Stimulated activated CD4-positive, alpha-beta T cell treated with anti-CD3 and anti-CD28 coated beads, TNF-alpha, amount 100 ng/mL, for 4 hours (primary cell): ENCODE measurements around the gene CEBPE.
"Not testable (repeated sequence)": the region's sequence is repeated elsewhere in the genome, so short reads cannot be mapped to it uniquely, and the experiment has no call there.

Experiments
- DNase-seq, 3 experiments: peaks; one replicate each; pipeline ENCODE4 v3.0.0-alpha.2; 2020; ENCODE audit warnings: low read depth in 3 of 3

The CEBPE gene

DNA sequence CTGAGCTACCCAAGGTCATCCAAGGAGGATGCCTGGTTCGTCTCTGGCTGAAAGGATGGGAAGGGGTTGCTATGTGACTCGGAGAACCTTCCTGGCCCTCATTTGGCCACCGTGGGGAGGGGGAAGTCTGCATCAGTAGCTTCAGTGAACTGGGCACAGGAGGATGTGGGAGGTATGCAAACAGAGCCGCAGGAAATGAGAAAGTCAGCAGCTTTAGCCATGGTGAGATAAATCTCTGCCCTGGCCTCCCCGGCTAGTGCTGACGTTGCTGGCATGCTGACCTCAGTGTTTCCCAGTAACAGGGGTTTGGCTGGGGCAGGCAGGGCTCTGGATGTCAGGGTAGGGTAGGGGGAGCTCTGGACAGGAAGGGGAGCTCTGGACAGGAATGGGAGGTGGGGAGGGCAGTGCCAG is 2.3 kb upstream of the CEBPE start:
- no peak for DNase-seq

DNA sequence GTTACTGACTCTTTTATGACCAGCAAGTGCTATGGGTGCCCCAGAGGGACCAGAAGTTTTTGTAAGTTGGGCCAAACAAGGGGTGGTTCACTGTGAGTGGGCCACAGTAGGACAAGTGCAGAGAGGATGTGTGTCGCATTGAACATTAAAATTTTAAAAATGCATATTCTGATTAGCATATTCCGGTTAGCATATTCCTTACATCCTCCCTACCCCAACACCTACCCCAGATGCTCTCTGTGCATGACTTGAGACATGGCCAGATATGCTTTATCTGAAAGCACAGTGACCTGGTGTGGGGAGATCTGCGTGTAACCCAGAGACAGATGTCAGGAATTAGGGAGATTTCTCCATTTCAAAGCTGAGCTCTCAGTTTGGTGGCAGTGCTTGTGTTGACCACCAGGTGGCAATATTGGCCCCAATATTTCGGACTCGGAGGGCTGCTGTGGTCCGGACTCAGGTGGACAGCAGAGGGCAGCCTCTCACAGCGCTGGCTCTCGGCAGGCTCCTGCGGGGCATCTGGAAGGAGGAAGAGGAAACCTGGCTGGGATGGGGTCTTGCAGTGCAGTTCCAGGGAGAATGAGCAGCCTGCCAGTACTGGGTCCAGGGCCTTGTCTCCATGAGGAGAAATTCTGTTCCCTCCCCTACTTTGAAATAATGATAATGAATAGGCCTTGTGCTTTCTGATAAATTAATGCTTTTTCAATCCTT is 1.6 kb upstream of the CEBPE start:
- DNase-seq = peak; percentile 57 to 61 (median 58)

- no peak for DNase-seq
Measured at GRCh38 chr14:23119363-23120327, 590 bp upstream of the CEBPE start.

DNA sequence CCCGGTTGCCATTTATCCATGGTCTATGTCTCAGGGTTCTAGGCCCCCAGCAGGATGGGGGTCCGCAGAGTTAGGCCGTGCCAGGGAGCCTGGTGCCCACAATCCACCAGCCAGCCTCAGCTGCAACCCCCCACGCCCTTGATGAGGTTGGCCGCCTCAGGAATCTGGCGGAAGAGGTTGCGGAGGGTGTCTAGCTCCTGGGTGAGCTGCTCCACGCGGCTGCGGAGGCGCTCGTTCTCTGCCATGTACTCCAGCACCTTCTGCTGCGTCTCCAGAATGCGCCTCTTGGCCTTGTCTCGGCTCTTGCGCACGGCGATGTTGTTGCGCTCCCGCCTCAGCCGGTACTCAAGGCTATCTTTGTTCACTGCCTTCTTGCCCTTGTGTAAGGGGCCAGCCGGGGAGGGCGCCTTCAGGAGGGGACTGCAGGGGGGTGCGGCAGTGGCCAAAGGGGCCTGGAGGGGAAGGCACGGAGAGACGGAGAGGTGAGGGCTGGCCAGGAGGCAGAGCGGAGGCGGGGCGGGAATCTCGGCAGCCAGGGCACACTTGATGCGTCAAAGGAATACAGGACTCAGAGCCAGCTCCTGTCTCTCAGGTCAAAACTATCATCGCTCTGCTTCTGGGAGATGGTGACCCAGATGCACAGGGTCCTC is 1.6 kb downstream of the CEBPE start:
- no peak for DNase-seq

- no peak for DNase-seq
Measured at GRCh38 chr14:23115918-23116317, 3.1 kb downstream of the CEBPE start.

GRCh38 chr14:23115039-23115731 is 3.9 kb downstream of the CEBPE start:
- DNase-seq = no peak

DNA sequence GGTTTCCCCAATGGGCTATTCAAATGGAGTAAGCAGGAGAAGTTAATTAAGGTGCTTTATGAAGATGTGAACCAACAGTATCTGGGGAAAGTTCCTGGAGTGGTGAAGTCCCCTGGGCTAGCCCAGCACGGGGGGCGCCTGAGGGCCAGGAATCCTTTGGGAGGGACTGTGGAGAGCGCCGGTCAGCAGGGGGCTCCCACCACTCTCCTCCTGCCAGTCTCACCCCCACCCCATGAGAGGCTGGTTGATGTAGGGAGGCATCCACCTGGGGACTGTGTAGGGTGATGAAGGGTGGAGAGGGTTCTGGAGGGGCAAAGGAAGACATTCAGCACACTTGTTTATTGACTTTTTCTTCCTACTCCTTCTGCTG is 4.4 kb downstream of the CEBPE start:
- no peak for DNase-seq

- DNase-seq = no peak
Measured at GRCh38 chr14:23114120-23114458, 5.0 kb downstream of the CEBPE start.

GRCh38 chr14:23113431-23114119 is 5.5 kb downstream of the CEBPE start:
- DNase-seq = no peak

- no peak for DNase-seq
Measured at GRCh38 chr14:23112359-23113178, 6.5 kb downstream of the CEBPE start.

DNA sequence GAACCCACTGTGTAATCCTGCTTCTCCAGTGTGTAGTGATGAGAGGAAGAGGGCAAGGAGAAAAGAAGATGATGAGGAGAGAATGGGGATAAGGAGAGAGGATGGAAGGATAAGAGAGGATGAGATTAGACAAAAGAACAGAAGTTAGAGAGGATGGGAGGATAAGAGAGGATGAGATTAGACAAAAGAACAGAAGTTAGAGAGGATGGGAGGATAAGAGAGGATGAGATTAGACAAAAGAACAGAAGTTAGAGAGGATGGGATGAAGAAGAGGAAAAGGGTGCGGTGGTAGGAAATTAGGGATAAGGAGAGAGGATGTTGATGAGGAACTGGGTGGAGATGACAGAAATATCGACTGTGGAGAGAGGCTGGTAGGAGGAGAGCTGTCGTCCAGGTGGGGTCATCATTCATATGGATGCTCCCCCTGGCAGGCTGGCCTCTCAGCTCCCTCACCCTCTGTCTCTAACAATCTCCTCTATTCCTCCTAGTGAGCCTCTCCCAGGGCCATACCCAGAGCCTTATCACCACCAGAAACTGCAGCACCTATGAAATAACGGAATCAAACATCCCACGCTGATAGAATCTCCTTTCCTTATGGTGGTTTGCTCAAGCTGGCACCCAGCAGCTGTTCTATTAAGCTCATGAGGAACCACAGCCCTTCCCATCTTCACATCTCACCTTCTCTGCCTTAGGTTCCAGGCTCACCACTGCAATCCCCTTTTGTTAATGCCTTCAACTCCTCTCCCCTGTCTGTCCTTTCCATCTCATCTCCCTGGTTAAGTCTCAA is 8.3 kb downstream of the CEBPE start:
- no peak for DNase-seq

- DNase-seq = no peak
Measured at GRCh38 chr14:23109769-23110168, 9.3 kb downstream of the CEBPE start.

GRCh38 chr14:23108169-23108568 is 10.9 kb downstream of the CEBPE start:
- not testable (repeated sequence) for DNase-seq

GRCh38 chr14:23107620-23108019 is 11.4 kb downstream of the CEBPE start:
- not testable (repeated sequence) for DNase-seq

DNA sequence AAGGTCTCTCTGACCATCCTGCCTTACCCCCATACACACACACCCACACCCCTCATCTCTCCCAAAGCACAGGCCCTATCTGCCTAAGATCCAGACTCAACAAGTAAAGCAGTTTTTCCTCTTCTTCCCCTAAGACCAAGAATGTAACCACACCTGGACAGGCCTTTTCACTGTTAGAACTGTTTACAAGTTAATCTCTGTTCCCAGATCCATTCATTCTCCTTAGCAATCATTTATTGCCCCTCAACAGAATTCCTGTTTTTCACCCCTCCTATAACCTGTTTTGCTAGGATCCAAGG is 12.4 kb downstream of the CEBPE start:
- no peak for DNase-seq

DNA sequence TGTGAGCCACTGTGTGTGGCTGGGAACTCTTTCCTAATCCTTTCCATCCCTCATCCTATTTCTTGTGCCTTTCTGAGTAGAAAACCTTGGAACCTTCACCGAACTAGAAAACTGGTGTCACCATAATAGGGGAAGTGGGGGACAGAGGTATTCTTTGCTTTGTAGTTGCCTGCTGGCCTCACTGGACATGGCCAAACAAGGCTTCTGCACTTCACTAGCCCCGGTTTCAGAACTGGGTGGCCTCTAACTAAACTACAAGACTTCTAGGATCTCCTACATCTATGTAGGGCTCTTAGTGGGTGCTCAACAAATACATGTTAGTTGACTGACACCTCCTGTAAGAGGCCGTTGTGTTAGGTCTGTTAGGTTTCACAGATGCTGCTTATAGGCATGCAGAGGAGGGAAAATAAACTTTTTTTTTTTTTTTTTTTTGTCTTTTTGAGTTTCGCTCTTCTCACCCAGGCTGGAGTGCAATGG is 13.7 kb downstream of the CEBPE start:
- no peak for DNase-seq

DNA sequence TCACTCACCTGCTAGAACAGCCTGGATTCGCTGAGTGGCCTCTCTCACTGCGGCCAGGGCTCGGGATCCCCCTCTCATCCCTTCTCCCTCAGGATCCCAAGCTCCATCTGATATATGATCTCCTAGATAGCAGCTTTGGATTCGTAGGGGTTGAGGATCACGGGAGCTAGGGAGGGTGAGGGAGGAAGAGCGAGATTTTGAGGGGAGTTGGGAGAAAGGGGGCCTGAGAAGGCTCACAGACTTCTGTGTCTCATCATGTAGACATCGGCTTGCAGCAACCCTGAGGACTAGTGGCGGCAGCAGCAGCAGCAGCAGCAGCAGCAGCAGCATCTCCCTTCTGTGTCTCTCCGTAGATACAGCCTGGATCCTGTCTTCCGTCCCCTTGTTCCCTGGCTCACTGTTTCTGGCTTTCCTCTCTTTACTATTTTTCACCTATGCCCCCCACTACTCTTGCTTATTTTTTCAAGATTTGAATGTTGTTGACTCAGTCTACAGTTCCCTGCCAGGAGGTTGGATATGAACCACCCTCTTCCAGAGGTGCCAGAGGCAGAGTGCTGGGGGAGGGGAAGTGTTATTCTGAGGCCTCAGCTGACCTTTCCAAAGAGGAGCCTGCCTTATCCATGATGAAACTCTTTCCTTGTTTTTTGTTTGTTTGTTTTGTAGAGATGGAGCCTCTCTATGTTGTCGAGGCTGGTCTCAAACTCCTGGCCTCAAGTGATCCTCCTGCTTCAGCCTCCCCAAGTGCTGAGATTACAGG is 14.3 kb downstream of the CEBPE start, which contains the start of gene CIROP:
CIROP (minus strand) TSS at position 399 of the 757 bp plus-strand sequence; CDS start at position 330, 69 bp downstream.
- DNase-seq = no peak

DNA sequence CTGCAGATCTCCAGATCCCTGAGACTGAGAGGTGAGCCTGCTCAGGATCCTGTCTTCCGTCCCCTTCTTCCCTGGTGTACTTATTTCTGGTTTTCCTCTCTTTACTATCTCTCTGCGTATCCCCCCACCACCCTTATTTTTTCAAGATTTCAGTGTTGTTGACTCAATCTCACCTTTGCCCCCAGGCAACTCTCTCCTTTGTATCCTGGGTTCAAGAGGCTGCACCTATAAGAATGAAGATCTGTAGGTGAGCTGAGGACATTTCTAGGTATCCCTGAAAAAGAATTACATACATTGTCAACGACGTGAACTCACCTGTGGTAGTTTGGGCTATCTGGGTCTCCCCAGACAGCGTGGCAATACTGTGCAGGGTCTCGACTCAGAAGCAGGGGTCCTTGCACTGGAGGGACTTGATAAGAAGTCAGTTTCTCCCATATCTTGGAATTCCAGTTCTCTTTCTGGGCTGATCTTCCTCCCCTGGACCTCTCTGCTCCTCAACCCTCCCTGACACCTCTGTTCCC is 14.9 kb downstream of the CEBPE start:
- DNase-seq = no peak

- no peak for DNase-seq
Measured at GRCh38 chr14:23103581-23103980, 15.5 kb downstream of the CEBPE start.
